Measurements from ENCODE around the gene SELENOM. TPM values are rescaled to one million over a fixed set of nuclear protein-coding genes. Genes with fewer than 3 reads are reported as not detected.

SELENOM gene
- total and polyA plus RNA-seq, 2 donors, result 14.4 to 122 TPM

GRCh38 chr22:31126128-31126868 is 18.9 kb upstream of the SELENOM start:
- Histone ChIP-seq H3K9me3 (ENCODE audit: control insufficient read depth in 2 of 2, insufficient read depth in 1 of 2, low read length in 1 of 2) (no peaks in the 10 kb centered on the region), H3K4me1 (ENCODE audit: control insufficient read depth in 2 of 2, insufficient read depth in 2 of 2, low read length in 2 of 2) (no peaks in the 10 kb centered on the region), H3K27me3 (ENCODE audit: control insufficient read depth in 2 of 2, insufficient read depth in 1 of 2, low read length in 1 of 2) (peaks cover 0 to 2% of the 10 kb centered on the region in 2 donors), H3K4me3 (ENCODE audit: low read length in 2 of 2) (no peak overlapping the region), H3K27ac (ENCODE audit: low read depth in 1 of 2, low read length in 1 of 2) (no peak overlapping the region), H3K36me3 (ENCODE audit: control insufficient read depth in 2 of 2, insufficient read depth in 2 of 2, low read length in 1 of 2) (no peaks in the 10 kb centered on the region)
- WGBS, result 95% methylated on average over 22 of the region's 22 CpGs
- no peak for DNase-seq (ENCODE audit: low read depth in 6 of 9, low spot score in 9 of 9)

GRCh38 chr22:31125521-31126117 is 18.3 kb upstream of the SELENOM start:
- H3K27ac ChIP-seq (ENCODE audit: low read depth in 1 of 2, low read length in 1 of 2), result no peak overlapping the region
- H3K4me3 ChIP-seq (ENCODE audit: low read length in 2 of 2), result no peak overlapping the region
- DNase-seq (ENCODE audit: low read depth in 6 of 9, low spot score in 9 of 9), result no peak
- no peaks in the 10 kb centered on the region for H3K9me3 ChIP-seq (ENCODE audit: control insufficient read depth in 2 of 2, insufficient read depth in 1 of 2, low read length in 1 of 2)
- H3K4me1 ChIP-seq (ENCODE audit: control insufficient read depth in 2 of 2, insufficient read depth in 2 of 2, low read length in 2 of 2), result no peaks in the 10 kb centered on the region
- H3K27me3 ChIP-seq (ENCODE audit: control insufficient read depth in 2 of 2, insufficient read depth in 1 of 2, low read length in 1 of 2), result peaks cover 0 to 2% of the 10 kb centered on the region in 2 donors
- no peaks in the 10 kb centered on the region for H3K36me3 ChIP-seq (ENCODE audit: control insufficient read depth in 2 of 2, insufficient read depth in 2 of 2, low read length in 1 of 2)
- WGBS, result 96% methylated on average over 12 of the region's 12 CpGs

- no peak overlapping the region for H3K4me3 ChIP-seq (ENCODE audit: low read length in 2 of 2)
- H3K27ac ChIP-seq (ENCODE audit: low read depth in 1 of 2, low read length in 1 of 2), result no peak overlapping the region
- H3K9me3 ChIP-seq (ENCODE audit: control insufficient read depth in 2 of 2, insufficient read depth in 1 of 2, low read length in 1 of 2), result no peaks in the 10 kb centered on the region
- no peaks in the 10 kb centered on the region for H3K36me3 ChIP-seq (ENCODE audit: control insufficient read depth in 2 of 2, insufficient read depth in 2 of 2, low read length in 1 of 2)
- H3K4me1 ChIP-seq (ENCODE audit: control insufficient read depth in 2 of 2, insufficient read depth in 2 of 2, low read length in 2 of 2), result no peaks in the 10 kb centered on the region
- DNase-seq (ENCODE audit: low read depth in 6 of 9, low spot score in 9 of 9), result no peak
- WGBS, result 91% methylated on average over 14 of the region's 14 CpGs
- peaks cover 0 to 4% of the 10 kb centered on the region in 2 donors for H3K27me3 ChIP-seq (ENCODE audit: control insufficient read depth in 2 of 2, insufficient read depth in 1 of 2, low read length in 1 of 2)
These were observed 17.6 kb upstream of the SELENOM start for GRCh38 chr22:31124811-31125465.

- Histone ChIP-seq H3K27me3 (ENCODE audit: control insufficient read depth in 2 of 2, insufficient read depth in 1 of 2, low read length in 1 of 2) (peaks cover 0 to 4% of the 10 kb centered on the region in 2 donors), H3K4me1 (ENCODE audit: control insufficient read depth in 2 of 2, insufficient read depth in 2 of 2, low read length in 2 of 2) (no peaks in the 10 kb centered on the region), H3K27ac (ENCODE audit: low read depth in 1 of 2, low read length in 1 of 2) (no peak overlapping the region), H3K36me3 (ENCODE audit: control insufficient read depth in 2 of 2, insufficient read depth in 2 of 2, low read length in 1 of 2) (no peaks in the 10 kb centered on the region), H3K4me3 (ENCODE audit: low read length in 2 of 2) (no peak overlapping the region), H3K9me3 (ENCODE audit: control insufficient read depth in 2 of 2, insufficient read depth in 1 of 2, low read length in 1 of 2) (no peaks in the 10 kb centered on the region)
- WGBS, result 93% methylated on average over 3 of the region's 3 CpGs
- no peak for DNase-seq (ENCODE audit: low read depth in 6 of 9, low spot score in 9 of 9)
These were observed 16.9 kb upstream of the SELENOM start for GRCh38 chr22:31124290-31124689.

- H3K4me3 ChIP-seq (ENCODE audit: low read length in 2 of 2), result no peak overlapping the region
- DNase-seq (ENCODE audit: low read depth in 6 of 9, low spot score in 9 of 9), result no peak
- no peaks in the 10 kb centered on the region for H3K4me1 ChIP-seq (ENCODE audit: control insufficient read depth in 2 of 2, insufficient read depth in 2 of 2, low read length in 2 of 2)
- WGBS, result 91% methylated on average over 4 of the region's 4 CpGs
- H3K9me3 ChIP-seq (ENCODE audit: control insufficient read depth in 2 of 2, insufficient read depth in 1 of 2, low read length in 1 of 2), result no peaks in the 10 kb centered on the region
- H3K27ac ChIP-seq (ENCODE audit: low read depth in 1 of 2, low read length in 1 of 2), result no peak overlapping the region
- no peaks in the 10 kb centered on the region for H3K36me3 ChIP-seq (ENCODE audit: control insufficient read depth in 2 of 2, insufficient read depth in 2 of 2, low read length in 1 of 2)
- H3K27me3 ChIP-seq (ENCODE audit: control insufficient read depth in 2 of 2, insufficient read depth in 1 of 2, low read length in 1 of 2), result peaks cover 0 to 4% of the 10 kb centered on the region in 2 donors
These were observed 15.9 kb upstream of the SELENOM start for GRCh38 chr22:31123292-31123602.

GRCh38 chr22:31122532-31123291 is 15.3 kb upstream of the SELENOM start, which contains the start of gene INPP5J:
Gene INPP5J (plus strand): TSS chr22:31122966. CDS start chr22:31123015, 49 bp downstream.
- H3K9me3 ChIP-seq (ENCODE audit: control insufficient read depth in 2 of 2, insufficient read depth in 1 of 2, low read length in 1 of 2), result no peaks in the 10 kb centered on the region
- H3K4me1 ChIP-seq (ENCODE audit: control insufficient read depth in 2 of 2, insufficient read depth in 2 of 2, low read length in 2 of 2), result no peaks in the 10 kb centered on the region
- H3K36me3 ChIP-seq (ENCODE audit: control insufficient read depth in 2 of 2, insufficient read depth in 2 of 2, low read length in 1 of 2), result no peaks in the 10 kb centered on the region
- WGBS, result 81% methylated on average over 10 of the region's 10 CpGs
- H3K27ac ChIP-seq (ENCODE audit: low read depth in 1 of 2, low read length in 1 of 2), result no peak within 1 kb of the TSS
- H3K4me3 ChIP-seq (ENCODE audit: low read length in 2 of 2), result no peak within 1 kb of the TSS
- peaks cover 0 to 4% of the 10 kb centered on the region in 2 donors for H3K27me3 ChIP-seq (ENCODE audit: control insufficient read depth in 2 of 2, insufficient read depth in 1 of 2, low read length in 1 of 2)
- DNase-seq (ENCODE audit: low read depth in 6 of 9, low spot score in 9 of 9), result no peak

- WGBS, result 92% methylated on average over 2 of the region's 2 CpGs
- H3K4me3 ChIP-seq (ENCODE audit: low read length in 2 of 2), result no peak overlapping the region
- H3K27ac ChIP-seq (ENCODE audit: low read depth in 1 of 2, low read length in 1 of 2), result no peak overlapping the region
These were observed 14.8 kb upstream of the SELENOM start for GRCh38 chr22:31122196-31122531.

GRCh38 chr22:31121403-31121802 is 14.0 kb upstream of the SELENOM start:
- H3K9me3 ChIP-seq (ENCODE audit: control insufficient read depth in 2 of 2, insufficient read depth in 1 of 2, low read length in 1 of 2), result no peaks in the 10 kb centered on the region
- no peaks in the 10 kb centered on the region for H3K36me3 ChIP-seq (ENCODE audit: control insufficient read depth in 2 of 2, insufficient read depth in 2 of 2, low read length in 1 of 2)
- no peaks in the 10 kb centered on the region for H3K4me1 ChIP-seq (ENCODE audit: control insufficient read depth in 2 of 2, insufficient read depth in 2 of 2, low read length in 2 of 2)
- no peak overlapping the region for H3K4me3 ChIP-seq (ENCODE audit: low read length in 2 of 2)
- no peak for DNase-seq (ENCODE audit: low read depth in 6 of 9, low spot score in 9 of 9)
- peaks cover 0 to 2% of the 10 kb centered on the region in 2 donors for H3K27me3 ChIP-seq (ENCODE audit: control insufficient read depth in 2 of 2, insufficient read depth in 1 of 2, low read length in 1 of 2)
- 96% methylated on average over 4 of the region's 4 CpGs for WGBS
- no peak overlapping the region for H3K27ac ChIP-seq (ENCODE audit: low read depth in 1 of 2, low read length in 1 of 2)

More at GRCh38 chr22:31122196-31122531, 14.8 kb upstream of the SELENOM start:
- Histone ChIP-seq H3K27me3 (ENCODE audit: control insufficient read depth in 2 of 2, insufficient read depth in 1 of 2, low read length in 1 of 2) (peaks cover 0 to 2% of the 10 kb centered on the region in 2 donors), H3K9me3 (ENCODE audit: control insufficient read depth in 2 of 2, insufficient read depth in 1 of 2, low read length in 1 of 2) (no peaks in the 10 kb centered on the region), H3K4me1 (ENCODE audit: control insufficient read depth in 2 of 2, insufficient read depth in 2 of 2, low read length in 2 of 2) (no peaks in the 10 kb centered on the region), H3K36me3 (ENCODE audit: control insufficient read depth in 2 of 2, insufficient read depth in 2 of 2, low read length in 1 of 2) (no peaks in the 10 kb centered on the region)
- no peak for DNase-seq (ENCODE audit: low read depth in 6 of 9, low spot score in 9 of 9)

- DNase-seq (ENCODE audit: low read depth in 6 of 9, low spot score in 9 of 9), result no peak
- no peaks in the 10 kb centered on the region for H3K9me3 ChIP-seq (ENCODE audit: control insufficient read depth in 2 of 2, insufficient read depth in 1 of 2, low read length in 1 of 2)
- no peaks in the 10 kb centered on the region for H3K36me3 ChIP-seq (ENCODE audit: control insufficient read depth in 2 of 2, insufficient read depth in 2 of 2, low read length in 1 of 2)
- H3K27me3 ChIP-seq (ENCODE audit: control insufficient read depth in 2 of 2, insufficient read depth in 1 of 2, low read length in 1 of 2), result peaks cover 0 to 2% of the 10 kb centered on the region in 2 donors
- no peak overlapping the region for H3K27ac ChIP-seq (ENCODE audit: low read depth in 1 of 2, low read length in 1 of 2)
- H3K4me1 ChIP-seq (ENCODE audit: control insufficient read depth in 2 of 2, insufficient read depth in 2 of 2, low read length in 2 of 2), result no peaks in the 10 kb centered on the region
- no peak overlapping the region for H3K4me3 ChIP-seq (ENCODE audit: low read length in 2 of 2)
- 100% methylated on average over 1 of the region's 1 CpG for WGBS
These were observed 13.3 kb upstream of the SELENOM start for GRCh38 chr22:31120642-31121041.

Data from thymus (tissue), 11 donors.